NK-92 treated with Interleukin-12 subunit alpha and Interleukin-12 subunit beta, amount 100 ng/mL, for 24 hours (cell line): Measurements from ENCODE around the gene CAMTA1.
A peak's percentile ranks its signal among the peaks of the same experiment; 100 is the strongest.
"Not testable (repeated sequence)": the region's sequence is repeated elsewhere in the genome, so short reads cannot be mapped to it uniquely, and the experiment has no call there.

ENCODE experiments used
- DNase-seq: peaks from one replicate; lab custom pipeline; 2025; lab: John Stamatoyannopoulos, UW

Gene CAMTA1

GRCh38 chr1:7778133-7778628, 992.9 kb downstream of the CAMTA1 start:
- DNase-seq = no peak

GRCh38 chr1:7780976-7781375, 995.7 kb downstream of the CAMTA1 start:
- DNase-seq = no peak

GRCh38 chr1:7781501-7781900, 996.2 kb downstream of the CAMTA1 start:
- DNase-seq = no peak

- DNase-seq = no peak
Measured at GRCh38 chr1:7781923-7782495, 996.8 kb downstream of the CAMTA1 start.

- DNase-seq = no peak
Measured at GRCh38 chr1:7783178-7783711, 998.0 kb downstream of the CAMTA1 start.

- peak; percentile 24 for DNase-seq
Measured at GRCh38 chr1:7783826-7784491, 998.7 kb downstream of the CAMTA1 start, which contains the start of gene PER3. Gene PER3 (plus strand): TSS chr1:7784291. CDS start chr1:7784878, 587 bp downstream.

GRCh38 chr1:7784492-7785071, 999.3 kb downstream of the CAMTA1 start:
- no peak for DNase-seq

- no peak for DNase-seq
Measured at GRCh38 chr1:7785108-7785507, 999.9 kb downstream of the CAMTA1 start.

- no peak for DNase-seq
Measured at GRCh38 chr1:7786795-7787194, 1001.5 kb downstream of the CAMTA1 start.

- no peak for DNase-seq
Measured at GRCh38 chr1:7789828-7790227, 1004.6 kb downstream of the CAMTA1 start.

GRCh38 chr1:7791027-7791426, 1005.8 kb downstream of the CAMTA1 start:
- DNase-seq = not testable (repeated sequence)

GRCh38 chr1:7795406-7795805, 1010.2 kb downstream of the CAMTA1 start:
- no peak for DNase-seq

- no peak for DNase-seq
Measured at GRCh38 chr1:7805460-7805859, 1020.2 kb downstream of the CAMTA1 start.

GRCh38 chr1:7808253-7808844, 1023.1 kb downstream of the CAMTA1 start:
- no peak for DNase-seq

GRCh38 chr1:7809742-7810141, 1024.5 kb downstream of the CAMTA1 start:
- DNase-seq = no peak

- DNase-seq = no peak
Measured at GRCh38 chr1:7810395-7810794, 1025.1 kb downstream of the CAMTA1 start.

- no peak for DNase-seq
Measured at GRCh38 chr1:7811476-7811875, 1026.2 kb downstream of the CAMTA1 start.

GRCh38 chr1:7813677-7814373, 1028.6 kb downstream of the CAMTA1 start:
- no peak for DNase-seq
